ENCODE results near the gene ANXA4. TPM values are rescaled to one million over a fixed set of nuclear protein-coding genes. Genes with fewer than 3 reads are reported as not detected.

Gene ANXA4
- total and polyA plus RNA-seq, 4 donors, result 75.0 to 170 (median 93.6) TPM

DNA sequence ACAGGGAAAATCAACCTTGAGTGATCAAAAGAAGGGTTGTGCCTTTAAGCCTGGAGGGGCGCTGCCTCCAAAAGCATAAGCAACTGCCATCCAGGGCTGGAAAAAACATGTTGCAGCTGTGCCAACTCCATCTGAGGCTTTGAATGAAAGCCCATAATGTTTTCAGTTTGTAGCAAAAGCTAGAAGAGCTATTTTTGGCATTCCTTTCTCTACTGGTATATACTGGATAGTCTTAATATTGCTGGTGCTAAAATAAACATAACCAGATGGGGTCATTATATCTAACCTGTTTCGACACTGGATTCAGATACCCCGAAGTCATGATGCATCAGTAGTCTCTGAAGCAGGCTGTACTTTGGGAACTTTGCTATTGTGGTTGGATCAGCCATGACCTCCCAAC lies 25.1 kb downstream of the ANXA4 start:
- Histone ChIP-seq H3K4me1 (ENCODE audit: control insufficient read depth in 5 of 5, insufficient read depth in 5 of 5, low read length in 5 of 5) (peaks cover 0 to 24% (median 14%) of the 10 kb centered on the region in 5 donors), H3K27me3 (ENCODE audit: control insufficient read depth in 3 of 3, insufficient read depth in 3 of 3, low read length in 2 of 3) (no peaks in the 10 kb centered on the region), H3K9me3 (ENCODE audit: control insufficient read depth in 4 of 4, insufficient read depth in 3 of 4, low read length in 3 of 4) (no peaks in the 10 kb centered on the region), H3K27ac (ENCODE audit: low read depth in 1 of 2, low read length in 1 of 2) (peak overlapping the region in 1 of 2 donors; percentile 79), H3K9ac (ENCODE audit: insufficient read depth in 1 of 2, low read length in 2 of 2) (peak overlapping the region in 1 of 2 donors; percentile 76), H3K36me3 (ENCODE audit: control insufficient read depth in 4 of 4, insufficient read depth in 4 of 4, low read length in 4 of 4) (peaks cover 0 to 4% (median 0%) of the 10 kb centered on the region in 4 donors), H3K4me3 (no peak overlapping the region)
- 66 to 74% methylated on average over 3 of the region's 3 CpGs for WGBS, 2 donors
- DNase-seq (peak; percentile 75 to 93 (median 92)), ATAC-seq (ENCODE audit: insufficient read depth, low FRiP score) (peak; percentile 35)
- TF ChIP-seq, protein P1, sequence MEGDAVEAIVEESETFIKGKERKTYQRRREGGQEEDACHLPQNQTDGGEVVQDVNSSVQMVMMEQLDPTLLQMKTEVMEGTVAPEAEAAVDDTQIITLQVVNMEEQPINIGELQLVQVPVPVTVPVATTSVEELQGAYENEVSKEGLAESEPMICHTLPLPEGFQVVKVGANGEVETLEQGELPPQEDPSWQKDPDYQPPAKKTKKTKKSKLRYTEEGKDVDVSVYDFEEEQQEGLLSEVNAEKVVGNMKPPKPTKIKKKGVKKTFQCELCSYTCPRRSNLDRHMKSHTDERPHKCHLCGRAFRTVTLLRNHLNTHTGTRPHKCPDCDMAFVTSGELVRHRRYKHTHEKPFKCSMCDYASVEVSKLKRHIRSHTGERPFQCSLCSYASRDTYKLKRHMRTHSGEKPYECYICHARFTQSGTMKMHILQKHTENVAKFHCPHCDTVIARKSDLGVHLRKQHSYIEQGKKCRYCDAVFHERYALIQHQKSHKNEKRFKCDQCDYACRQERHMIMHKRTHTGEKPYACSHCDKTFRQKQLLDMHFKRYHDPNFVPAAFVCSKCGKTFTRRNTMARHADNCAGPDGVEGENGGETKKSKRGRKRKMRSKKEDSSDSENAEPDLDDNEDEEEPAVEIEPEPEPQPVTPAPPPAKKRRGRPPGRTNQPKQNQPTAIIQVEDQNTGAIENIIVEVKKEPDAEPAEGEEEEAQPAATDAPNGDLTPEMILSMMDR (IDR thresholded peaks at IDR 0.05; ENCODE audit: control extremely low read depth, extremely low read depth), result no peak

DNA sequence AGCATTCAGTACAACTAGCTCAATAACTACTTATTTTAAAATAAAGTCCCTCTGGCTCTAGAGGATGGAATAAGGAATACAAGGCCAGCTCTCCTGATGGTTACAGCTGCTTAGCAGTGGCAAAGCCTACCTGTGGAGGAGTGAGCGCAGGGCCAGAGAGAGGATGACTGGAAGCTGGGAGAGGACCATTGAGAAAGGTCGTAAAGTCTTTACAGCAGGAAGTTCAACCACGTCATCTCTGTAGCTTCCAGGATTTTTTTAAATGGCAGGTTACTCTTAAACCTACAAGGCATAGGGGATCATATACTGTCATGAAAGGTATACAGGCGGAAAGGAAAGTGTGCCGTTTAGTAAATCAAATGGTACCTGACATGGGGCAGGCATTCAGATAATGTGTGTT lies 26.3 kb downstream of the ANXA4 start:
- no peaks in the 10 kb centered on the region for H3K9me3 ChIP-seq (ENCODE audit: control insufficient read depth in 4 of 4, insufficient read depth in 3 of 4, low read length in 3 of 4)
- peaks cover 0 to 4% (median 0%) of the 10 kb centered on the region in 4 donors for H3K36me3 ChIP-seq (ENCODE audit: control insufficient read depth in 4 of 4, insufficient read depth in 4 of 4, low read length in 4 of 4)
- no peak overlapping the region for H3K4me3 ChIP-seq
- DNase-seq (no peak), ATAC-seq (ENCODE audit: insufficient read depth, low FRiP score) (no peak)
- no peak overlapping the region for H3K27ac ChIP-seq (ENCODE audit: low read depth in 1 of 2, low read length in 1 of 2)
- 84 to 97% methylated on average over 5 of the region's 5 CpGs for WGBS, 2 donors
- no peaks in the 10 kb centered on the region for H3K27me3 ChIP-seq (ENCODE audit: control insufficient read depth in 3 of 3, insufficient read depth in 3 of 3, low read length in 2 of 3)
- TF ChIP-seq, protein P1 (IDR thresholded peaks at IDR 0.05; ENCODE audit: control extremely low read depth, extremely low read depth), result no peak
- H3K9ac ChIP-seq (ENCODE audit: insufficient read depth in 1 of 2, low read length in 2 of 2), result peak overlapping the region in 1 of 2 donors; percentile 44
- H3K4me1 ChIP-seq (ENCODE audit: control insufficient read depth in 5 of 5, insufficient read depth in 5 of 5, low read length in 5 of 5), result peaks cover 0 to 24% (median 14%) of the 10 kb centered on the region in 5 donors

DNA sequence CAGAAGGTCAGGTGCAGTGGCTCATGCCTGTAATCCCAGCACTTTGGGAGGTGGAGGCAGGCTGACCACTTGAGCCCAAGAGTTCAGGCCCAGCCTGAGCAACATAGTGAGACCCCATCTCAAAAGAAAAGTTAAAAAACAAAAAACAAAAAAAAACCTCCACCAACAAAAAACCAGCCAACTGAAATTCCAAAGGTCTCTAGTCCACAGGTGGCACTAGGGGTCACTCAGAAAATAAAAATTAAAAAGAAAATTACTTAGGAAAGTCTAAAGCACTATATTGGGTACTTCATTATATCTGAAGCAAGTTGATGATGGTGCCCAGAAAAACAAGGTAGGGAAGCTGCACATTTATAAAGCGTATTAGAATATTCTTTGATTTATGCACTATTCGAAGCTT lies 26.9 kb downstream of the ANXA4 start:
- Histone ChIP-seq H3K4me3 (no peak overlapping the region), H3K9me3 (ENCODE audit: control insufficient read depth in 4 of 4, insufficient read depth in 3 of 4, low read length in 3 of 4) (no peaks in the 10 kb centered on the region), H3K36me3 (ENCODE audit: control insufficient read depth in 4 of 4, insufficient read depth in 4 of 4, low read length in 4 of 4) (peaks cover 0 to 4% (median 0%) of the 10 kb centered on the region in 4 donors), H3K9ac (ENCODE audit: insufficient read depth in 1 of 2, low read length in 2 of 2) (no peak overlapping the region), H3K27me3 (ENCODE audit: control insufficient read depth in 3 of 3, insufficient read depth in 3 of 3, low read length in 2 of 3) (no peaks in the 10 kb centered on the region), H3K27ac (ENCODE audit: low read depth in 1 of 2, low read length in 1 of 2) (no peak overlapping the region), H3K4me1 (ENCODE audit: control insufficient read depth in 5 of 5, insufficient read depth in 5 of 5, low read length in 5 of 5) (peaks cover 0 to 24% (median 14%) of the 10 kb centered on the region in 5 donors)
- 96 to 100% methylated on average over 2 of the region's 2 CpGs for WGBS, 2 donors
- DNase-seq, result no peak
- no peak for ATAC-seq (ENCODE audit: insufficient read depth, low FRiP score)
- TF ChIP-seq, protein P1 (IDR thresholded peaks at IDR 0.05; ENCODE audit: control extremely low read depth, extremely low read depth), result no peak

DNA sequence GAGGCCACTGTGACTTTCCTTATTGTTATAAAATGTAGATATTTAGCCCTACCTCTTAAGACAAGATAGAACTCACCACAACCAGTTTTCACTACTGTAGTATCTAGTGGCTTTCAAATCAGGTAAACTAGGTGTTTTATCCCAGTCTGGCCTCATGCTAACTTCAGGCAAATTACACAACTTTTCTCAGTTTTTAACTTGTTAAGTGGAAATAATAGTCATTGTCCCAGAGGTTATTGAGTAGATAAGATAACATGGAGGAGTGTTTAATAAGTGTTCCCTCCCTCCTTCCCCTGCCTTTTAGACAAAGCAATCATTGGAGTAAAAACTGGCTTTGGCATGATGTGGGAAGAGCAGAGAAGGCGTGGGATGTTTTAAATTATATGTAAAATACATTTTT lies 27.3 kb downstream of the ANXA4 start:
- TF ChIP-seq, protein P1 (IDR thresholded peaks at IDR 0.05; ENCODE audit: control extremely low read depth, extremely low read depth), result no peak
- peaks cover 0 to 24% (median 15%) of the 10 kb centered on the region in 5 donors for H3K4me1 ChIP-seq (ENCODE audit: control insufficient read depth in 5 of 5, insufficient read depth in 5 of 5, low read length in 5 of 5)
- ATAC-seq (ENCODE audit: insufficient read depth, low FRiP score), result no peak
- WGBS, 2 donors, result 79 to 92% methylated on average over 1 of the region's 1 CpG
- peaks cover 0 to 4% (median 0%) of the 10 kb centered on the region in 4 donors for H3K36me3 ChIP-seq (ENCODE audit: control insufficient read depth in 4 of 4, insufficient read depth in 4 of 4, low read length in 4 of 4)
- peak overlapping the region in 1 of 2 donors; percentile 13 for H3K27ac ChIP-seq (ENCODE audit: low read depth in 1 of 2, low read length in 1 of 2)
- H3K9ac ChIP-seq (ENCODE audit: insufficient read depth in 1 of 2, low read length in 2 of 2), result no peak overlapping the region
- no peak overlapping the region for H3K4me3 ChIP-seq
- no peak for DNase-seq
- H3K27me3 ChIP-seq (ENCODE audit: control insufficient read depth in 3 of 3, insufficient read depth in 3 of 3, low read length in 2 of 3), result no peaks in the 10 kb centered on the region
- no peaks in the 10 kb centered on the region for H3K9me3 ChIP-seq (ENCODE audit: control insufficient read depth in 4 of 4, insufficient read depth in 3 of 4, low read length in 3 of 4)
